Activated gamma-delta T cell treated with anti-CD3 and anti-CD28 coated beads, Interleukin-2, amount 50 U/mL, for 16 hours (primary cell): Measurements from ENCODE around the gene LCN10.
A peak's percentile ranks its signal among the peaks of the same experiment; 100 is the strongest.

Experiments
- DNase-seq: peaks from one replicate; pipeline ENCODE4 v3.0.0-alpha.2; 2020; ENCODE audit warnings: low read depth

LCN10 gene

DNA sequence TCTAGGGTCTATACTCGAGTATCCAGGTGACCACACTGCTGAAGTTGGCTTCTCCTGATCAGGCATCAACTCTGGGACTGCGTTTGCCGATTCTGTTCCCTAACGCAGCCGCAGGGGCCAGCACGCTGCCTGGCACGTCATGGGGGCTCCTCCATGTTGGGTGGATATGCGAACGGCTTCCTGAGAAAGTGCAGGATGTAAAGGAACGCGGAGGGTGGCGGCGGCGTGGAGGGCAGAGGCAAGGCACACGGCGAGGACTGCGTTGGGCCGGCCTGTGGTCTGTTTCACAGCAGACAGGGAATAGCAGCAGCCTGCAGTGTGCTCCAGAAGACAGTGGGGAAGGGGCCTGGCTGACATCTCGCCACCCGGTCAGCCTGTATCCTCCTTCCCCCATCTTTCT, 3.8 kb downstream of the LCN10 start:
- no peak for DNase-seq

DNA sequence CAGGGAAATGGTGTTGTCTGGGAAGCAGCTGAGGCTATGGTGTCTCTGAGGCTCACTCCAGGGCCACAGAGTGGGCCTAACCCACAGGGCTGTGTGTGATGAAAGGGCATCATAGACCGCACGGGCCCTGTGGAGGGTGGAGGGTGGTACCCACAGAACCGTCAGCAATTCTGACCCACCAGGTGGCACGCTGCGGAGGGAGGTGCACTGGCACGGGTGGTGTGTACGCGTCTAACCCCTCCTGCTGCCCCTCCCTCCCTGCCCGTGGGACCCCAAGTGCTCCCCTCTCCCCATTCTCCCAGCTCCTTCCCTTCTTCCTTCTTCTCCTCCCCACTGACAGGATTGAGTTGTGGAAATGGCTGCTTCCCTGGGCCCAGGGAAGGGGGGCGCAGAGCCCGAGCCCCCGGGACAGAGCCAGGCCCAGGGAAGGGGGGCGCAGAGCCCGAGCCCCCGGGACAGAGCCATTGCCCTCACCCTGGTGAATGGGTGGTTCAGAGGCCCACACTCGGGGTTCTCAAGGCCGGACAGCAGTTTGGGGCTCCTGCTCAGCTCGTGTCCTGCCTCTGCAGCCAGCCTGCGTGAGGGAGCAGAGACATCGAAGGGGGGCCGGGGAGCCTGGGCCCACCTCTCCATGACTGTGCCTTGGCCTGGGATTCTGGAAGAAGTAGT, 6.8 kb downstream of the LCN10 start:
- no peak for DNase-seq

DNA sequence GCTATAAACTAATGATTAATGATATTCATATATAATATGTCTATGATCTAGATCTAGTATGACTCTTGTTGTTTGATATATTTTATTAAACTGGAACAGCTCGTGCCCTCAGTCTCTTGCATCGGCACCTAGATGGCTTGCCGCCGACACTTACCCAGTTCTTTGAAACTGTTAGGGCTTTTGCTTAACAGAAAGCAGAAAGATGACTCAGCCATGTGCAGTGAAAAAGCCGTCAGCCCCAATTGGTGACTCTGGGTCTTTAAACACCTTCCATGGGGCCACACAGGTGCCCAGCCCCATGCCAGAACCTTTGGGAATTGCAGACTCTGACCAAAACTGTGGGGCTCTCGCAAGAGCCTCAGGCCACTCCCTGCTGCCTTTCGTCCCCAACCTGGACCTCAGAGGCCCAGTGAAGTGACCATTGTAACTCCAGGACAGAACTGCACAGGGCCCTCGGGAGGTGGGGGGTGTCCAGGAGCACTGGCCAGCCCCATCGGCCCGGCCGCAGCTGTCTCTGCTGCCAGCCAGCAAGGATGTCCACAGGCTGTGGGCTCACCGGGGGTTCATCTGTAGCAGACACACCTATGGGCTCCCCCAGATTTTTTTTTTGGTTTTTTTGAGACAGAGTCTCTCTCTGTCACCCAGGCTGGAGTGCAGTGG, 7.8 kb downstream of the LCN10 start:
- DNase-seq: no peak

DNA sequence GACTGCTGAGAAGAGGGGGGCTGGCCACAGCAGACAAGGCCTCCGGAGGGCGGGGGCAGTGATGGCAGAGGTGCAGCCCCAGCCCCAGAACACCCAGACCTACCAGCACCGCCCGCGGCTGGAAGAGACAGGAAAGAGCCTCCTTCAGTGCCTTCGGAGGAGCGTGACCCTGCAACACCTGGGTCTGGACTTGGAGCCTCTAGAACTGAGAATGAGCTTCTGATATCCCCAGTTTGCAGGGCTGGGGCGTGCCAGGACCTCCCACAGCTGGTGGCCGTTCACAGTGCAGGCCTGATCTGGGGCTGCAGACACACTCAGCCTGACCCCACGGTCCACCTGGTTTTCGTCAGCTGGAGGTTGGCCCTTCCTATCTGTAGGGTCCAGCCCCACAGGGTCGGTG, 9.1 kb downstream of the LCN10 start:
- DNase-seq: no peak

DNA sequence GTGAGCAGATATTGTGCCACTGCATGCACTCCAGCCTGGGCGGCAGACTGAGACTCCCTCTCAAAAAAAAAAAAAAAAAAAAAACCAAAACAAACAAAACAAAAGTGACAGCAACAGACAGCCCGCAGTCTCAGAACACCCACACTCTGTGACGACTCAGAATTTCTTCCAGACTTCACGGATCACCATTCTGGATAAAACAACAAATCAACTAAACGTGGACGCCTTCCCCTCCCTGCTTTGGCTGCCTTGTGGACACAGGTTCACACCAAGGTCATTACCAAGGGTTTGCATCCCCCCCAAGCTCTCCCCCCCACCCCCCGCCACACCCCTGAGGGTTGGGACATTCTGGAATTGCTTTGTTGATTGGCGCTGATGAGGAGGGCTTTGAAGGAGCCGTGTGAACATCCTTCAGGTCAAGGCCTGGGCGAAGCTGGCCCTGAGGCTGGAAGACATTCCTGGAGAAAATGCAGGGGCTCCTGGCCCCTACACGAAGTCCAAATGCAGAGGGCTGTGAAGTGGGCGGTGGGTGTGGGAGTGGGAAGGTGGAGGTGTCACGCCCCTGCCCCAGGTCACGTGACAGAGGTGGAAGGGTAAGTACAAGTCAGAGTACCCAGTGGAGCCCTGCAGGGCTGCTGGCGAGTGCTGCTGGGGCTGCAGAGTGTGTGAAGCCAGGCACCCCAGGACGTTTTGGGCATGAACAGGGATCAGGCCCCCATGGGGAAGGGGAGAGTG, 10.1 kb downstream of the LCN10 start:
- DNase-seq: no peak

DNA sequence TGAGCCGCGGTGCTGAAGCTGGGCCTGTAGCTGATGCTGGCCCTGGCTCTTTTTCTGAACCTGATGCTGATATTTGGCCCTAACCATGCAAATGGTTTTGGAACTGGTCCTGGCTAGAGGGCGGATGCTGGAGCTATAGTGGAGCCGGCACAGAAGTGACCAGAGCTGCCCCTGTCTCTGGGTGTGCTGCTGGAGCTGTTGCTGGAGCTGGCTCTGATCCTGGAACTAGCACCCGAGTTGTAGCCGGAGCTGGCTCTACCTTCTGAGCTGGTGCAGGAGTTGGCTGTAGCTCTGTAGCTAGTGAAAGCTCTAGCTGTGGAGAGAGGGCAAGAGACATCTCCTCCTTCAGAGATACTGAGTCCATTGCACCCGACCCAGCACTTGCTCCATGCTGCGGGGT, 12.8 kb downstream of the LCN10 start:
- no peak for DNase-seq

DNA sequence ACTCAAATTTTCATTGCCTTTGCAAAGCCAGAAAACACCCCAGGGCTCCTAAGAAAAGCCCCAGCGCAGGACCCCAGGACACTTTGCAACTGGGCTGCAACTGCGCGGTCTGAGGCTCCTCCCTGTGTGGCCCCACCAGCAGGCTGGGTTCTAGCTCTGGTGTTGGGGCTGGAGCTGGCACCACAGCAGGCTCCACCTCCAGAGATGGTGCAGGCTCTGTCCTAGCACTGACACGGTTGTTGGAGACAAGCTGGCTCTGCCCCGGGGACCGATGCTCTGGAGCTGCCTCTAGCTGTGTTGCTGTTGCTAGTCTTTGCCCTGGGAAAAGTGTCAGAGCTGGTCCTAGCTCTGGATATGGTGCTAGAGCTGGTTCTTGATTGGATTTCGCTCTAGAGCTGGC, 13.6 kb downstream of the LCN10 start:
- DNase-seq: no peak

DNA sequence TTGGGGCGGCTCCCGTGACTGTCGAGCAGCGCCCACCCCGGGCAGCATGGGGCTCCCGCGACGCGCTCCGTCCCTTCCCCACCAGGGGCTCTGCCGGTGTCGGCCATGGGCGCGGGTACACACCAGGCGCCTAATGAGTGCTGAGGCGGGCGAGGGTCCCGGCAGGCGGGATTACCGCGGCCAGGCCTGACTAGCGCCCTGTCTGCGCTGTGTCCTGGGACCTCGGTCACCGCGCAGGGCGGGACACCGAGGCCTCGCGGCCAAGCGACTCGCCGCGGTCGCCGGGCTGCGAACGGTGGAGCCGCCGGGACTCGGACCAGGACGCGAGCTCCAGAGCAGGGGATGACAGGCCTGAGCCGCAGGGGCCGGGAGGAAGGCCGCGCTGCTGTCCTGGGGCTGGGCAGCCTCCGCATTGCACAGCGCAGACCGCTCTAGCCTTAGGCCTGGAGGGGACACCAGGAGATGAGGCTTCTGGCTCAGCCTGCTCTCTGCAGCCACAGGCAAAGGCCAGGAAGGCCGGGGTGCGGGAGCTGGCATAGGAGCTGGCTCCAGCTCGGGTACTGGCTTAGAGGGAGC, 14.1 kb downstream of the LCN10 start:
- DNase-seq: no peak

DNA sequence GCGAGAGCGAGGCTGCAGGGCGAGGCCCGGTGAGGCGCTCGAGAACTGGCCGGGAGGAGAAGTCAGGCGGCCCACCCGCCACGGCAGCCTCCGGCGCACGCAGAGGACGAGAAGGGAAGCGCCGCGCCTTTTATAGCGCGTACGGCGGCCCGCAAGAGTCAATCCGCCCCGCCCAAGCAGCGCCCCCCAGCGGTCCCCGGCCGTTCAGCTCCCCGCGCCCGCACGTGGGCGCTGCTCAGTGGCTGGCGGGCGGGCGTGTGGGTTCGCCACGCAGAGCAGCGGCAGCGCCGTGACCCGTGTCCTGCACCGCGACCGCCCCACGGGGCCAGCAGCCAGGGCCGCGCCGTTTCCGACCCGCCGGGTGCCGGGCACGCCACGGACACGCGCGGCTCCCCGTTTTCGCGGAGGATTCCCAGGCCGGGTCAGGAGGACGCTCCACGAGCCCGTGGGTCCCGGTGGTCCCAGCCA, 14.6 kb downstream of the LCN10 start:
- peak; percentile 92 for DNase-seq

DNA sequence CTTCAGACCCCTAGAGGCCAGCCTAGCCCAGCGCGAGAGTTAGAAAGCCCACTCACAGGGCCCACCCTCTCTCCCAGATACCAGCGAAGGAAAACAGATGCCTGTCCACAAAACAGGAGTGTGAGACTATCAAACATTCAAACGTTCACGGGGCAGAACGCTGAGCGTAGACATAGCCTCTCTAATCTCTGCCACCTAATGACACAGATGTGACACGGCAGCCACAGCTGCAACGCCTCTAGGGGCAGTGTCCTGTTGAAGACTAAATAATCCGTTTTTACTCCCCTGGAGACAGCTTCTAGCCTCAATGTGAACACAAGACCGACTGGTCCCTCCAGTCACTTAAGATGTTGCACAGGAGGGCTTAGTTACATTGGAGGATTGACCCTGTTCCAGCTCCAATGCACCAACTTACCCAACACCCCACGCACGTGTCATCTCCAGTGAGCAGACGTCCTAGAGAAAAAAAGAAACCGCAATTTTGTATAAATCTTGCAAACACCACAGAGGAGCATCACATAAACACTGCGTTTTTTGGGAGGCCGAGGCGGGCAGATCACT, 16.0 kb downstream of the LCN10 start:
- DNase-seq: no peak

DNA sequence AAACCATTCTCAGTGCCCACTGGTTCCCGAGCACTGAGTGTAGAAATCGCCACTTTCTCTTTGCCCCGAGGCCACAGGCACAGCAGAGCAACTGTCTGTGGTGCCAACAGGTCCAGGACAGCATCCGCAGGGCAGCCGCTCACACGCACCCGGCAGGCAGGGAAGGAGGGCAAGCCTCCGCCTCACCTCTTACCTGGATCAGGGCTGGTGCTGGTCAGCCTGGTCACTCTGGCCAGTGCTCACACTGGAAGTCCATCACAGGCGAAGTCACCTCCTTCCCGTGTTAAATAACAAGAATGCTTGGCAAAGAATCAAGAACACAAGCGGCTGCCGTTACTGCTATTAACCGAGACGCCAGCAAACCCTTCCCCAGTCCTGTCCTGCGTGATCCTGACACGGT, 16.6 kb downstream of the LCN10 start:
- DNase-seq: no peak

DNA sequence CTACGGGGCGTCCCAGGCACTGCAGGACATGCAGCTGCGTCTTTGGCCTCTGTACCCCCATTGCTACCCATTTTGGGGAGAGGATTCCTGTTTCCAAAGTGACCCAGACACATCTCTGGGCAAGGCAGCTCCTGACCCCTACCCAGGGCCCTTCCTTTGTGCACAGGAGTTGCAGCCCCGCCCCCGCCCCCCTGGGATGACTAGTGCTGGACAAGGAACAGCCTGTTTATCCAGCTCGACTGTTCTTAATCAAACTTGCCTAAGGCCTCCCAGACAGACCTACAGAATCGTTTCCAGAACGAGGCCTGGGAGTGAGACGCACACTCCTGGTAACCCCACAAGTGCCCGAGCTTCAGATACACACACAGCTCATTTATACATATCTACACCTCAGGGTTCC, 17.1 kb downstream of the LCN10 start:
- no peak for DNase-seq

DNA sequence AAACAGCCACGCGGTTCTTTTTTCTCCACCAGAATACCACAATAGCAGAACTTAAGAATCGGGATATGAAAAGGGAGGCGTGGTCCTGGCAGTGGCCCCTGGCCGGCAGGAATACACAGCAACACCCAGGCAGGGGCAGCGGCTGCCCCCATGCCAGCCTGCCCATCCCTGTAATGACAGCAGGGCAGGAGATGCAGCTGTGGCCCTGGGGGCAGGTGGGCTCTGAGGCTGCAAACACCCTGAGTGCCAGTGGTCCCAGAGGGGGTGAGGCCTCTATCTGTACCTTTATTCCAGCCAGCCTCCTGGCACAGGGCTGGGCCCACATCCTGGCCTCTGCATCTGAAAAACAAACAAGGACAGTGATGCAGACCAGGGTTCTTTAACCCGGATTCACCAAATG, 18.0 kb downstream of the LCN10 start:
- DNase-seq: no peak

DNA sequence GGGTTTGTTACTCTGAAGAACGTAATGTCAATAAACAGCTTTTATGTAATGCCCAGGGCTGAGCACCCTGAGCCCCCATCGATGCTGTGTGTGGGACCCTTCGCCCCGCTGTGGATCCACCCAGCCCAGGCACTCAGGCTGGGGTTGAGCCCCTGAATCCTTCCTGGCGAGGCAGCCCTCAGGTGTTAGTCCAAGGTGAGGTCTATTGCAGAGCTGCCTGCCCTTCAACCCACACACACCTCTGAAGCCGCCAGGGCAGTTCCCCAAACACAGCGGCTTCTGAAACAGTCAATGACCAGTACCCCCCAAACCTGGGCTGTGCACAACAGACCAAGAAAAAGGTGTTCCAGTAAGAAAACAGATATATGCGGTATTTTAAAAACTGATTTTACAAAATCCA, 18.8 kb downstream of the LCN10 start:
- DNase-seq: no peak

DNA sequence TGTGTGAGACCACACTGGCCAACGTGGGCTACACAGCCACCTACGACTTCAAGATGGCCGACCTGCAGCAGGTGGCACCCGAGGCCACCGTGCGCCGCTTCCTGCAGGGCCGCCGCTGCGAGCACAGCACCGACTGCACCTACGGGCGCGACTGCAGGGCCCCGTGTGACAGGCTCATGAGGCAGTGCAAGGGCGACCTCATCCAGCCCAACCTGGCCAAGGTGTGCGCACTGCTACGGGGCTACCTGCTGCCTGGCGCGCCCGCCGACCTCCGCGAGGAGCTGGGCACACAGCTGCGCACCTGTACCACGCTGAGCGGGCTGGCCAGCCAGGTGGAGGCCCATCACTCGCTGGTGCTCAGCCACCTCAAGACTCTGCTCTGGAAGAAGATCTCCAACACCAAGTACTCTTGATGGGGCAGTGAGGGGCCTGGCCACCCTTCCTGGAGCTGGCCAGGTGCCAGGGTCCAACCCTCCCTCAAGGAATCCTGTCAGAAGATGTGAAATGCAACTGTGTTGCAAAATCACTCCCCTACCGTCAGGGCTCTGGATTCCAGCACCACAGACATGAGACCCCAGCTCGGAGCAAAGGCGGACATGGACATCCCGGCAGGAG, 19.3 kb downstream of the LCN10 start:
- no peak for DNase-seq

DNA sequence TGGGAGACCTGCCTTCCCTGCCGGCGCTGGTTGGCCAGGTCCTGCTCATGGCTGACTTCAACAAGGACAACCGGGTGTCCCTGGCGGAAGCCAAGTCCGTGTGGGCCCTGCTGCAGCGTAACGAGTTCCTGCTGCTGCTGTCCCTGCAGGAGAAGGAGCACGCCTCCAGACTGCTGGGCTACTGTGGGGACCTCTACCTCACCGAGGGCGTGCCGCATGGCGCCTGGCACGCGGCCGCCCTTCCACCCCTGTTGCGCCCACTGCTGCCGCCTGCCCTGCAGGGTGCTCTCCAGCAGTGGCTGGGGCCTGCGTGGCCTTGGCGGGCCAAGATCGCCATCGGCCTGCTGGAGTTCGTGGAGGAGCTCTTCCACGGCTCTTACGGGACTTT, 19.8 kb downstream of the LCN10 start:
- no peak for DNase-seq

DNA sequence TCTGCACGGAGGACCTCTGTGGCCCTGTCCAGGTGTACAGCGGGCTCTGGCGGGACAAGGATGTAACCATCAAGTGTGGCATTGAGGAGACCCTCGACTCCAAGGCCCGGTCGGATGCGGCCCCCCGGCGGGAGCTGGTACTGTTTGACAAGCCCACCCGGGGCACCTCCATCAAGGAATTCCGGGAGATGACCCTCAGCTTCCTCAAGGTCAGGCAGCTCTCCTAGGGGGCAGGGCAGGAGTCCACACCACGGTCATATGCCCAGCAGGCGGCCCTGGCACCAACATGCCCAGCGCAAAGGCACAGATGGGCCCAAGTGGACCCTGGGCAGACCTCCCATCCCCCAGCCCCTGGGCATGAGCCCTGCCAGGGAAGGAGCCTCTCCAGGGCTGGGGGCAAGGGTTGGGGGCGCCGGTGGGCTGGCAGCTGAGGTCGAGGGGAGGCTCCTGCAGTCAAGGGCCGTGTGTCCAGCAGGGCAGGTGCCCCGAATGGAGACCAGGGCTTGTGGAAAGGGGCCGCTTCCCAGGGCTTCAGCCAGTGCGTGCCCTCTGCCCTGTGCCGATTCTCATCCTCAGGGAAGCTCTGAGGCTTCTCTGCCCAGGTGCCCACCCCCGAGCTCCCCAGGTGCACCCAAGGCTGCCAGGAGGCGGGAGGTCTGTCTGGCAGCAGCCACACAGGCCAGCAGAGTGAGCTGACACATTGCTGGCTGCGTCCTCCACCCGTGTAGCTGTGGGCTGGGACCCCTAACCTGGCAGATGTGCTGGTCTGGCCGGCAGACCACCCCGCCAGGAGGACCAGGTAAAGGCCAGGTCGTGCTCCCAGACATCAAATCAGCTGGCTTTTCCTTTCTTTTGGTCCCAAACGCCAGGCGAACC, 20.4 kb downstream of the LCN10 start:
- no peak for DNase-seq

DNA sequence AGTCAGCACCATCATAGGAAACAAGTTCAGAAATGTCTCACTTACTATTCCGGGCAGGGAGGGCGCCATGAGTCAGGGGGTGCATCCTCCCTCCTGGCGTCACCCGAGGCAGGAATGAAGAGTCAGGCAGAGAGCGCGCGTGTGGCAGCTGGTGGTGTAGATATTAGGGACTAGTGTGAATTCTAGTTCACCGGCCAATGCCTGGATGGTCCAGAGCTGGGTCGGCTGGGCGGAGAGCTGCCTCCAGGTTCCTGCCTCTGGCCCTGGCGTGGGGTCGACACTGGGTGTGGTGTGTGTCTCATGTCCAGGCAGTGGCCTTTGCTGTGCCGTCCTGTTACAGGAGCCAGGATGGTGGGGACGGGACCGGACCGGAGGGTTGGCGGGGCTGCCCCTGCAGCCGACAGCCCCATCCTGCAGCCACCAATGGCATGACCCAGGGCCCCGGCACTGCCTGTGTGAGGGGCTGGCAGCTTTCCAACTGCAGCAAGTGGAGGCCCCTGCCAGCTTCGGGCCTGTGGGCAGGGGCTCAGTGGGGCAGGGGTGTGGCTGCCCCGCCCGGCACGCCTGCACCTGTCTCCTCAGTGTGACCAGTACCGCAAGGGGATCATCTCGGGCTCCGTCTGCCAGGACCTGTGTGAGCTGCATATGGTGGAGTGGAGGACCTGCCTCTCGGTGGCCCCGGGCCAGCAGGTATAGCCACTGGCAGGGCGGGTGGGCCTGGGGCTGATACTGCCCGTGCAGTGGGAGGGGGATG, 21.2 kb downstream of the LCN10 start:
- no peak for DNase-seq

DNA sequence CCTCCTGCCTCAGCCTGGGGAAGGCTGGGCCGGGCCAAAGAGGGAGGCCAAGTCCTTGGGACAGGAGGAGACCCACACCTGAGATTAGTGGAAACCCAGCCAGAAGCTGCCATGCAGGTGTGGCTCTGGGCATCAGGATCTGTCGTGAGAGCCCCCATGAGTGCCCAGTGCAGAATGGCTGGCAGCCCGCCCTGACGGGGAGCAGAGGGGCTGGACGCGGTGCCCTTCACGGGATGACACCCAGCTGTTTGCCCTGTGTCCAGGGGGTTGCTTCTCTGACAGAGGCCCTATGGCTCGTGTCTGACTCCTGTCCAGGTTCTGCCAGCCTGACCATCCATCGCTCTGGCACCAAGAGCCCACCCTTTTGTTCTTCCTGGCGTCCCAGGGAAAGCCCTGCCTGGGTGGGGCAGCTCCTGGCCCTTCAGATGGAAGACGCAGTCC, 21.8 kb downstream of the LCN10 start:
- no peak for DNase-seq

DNA sequence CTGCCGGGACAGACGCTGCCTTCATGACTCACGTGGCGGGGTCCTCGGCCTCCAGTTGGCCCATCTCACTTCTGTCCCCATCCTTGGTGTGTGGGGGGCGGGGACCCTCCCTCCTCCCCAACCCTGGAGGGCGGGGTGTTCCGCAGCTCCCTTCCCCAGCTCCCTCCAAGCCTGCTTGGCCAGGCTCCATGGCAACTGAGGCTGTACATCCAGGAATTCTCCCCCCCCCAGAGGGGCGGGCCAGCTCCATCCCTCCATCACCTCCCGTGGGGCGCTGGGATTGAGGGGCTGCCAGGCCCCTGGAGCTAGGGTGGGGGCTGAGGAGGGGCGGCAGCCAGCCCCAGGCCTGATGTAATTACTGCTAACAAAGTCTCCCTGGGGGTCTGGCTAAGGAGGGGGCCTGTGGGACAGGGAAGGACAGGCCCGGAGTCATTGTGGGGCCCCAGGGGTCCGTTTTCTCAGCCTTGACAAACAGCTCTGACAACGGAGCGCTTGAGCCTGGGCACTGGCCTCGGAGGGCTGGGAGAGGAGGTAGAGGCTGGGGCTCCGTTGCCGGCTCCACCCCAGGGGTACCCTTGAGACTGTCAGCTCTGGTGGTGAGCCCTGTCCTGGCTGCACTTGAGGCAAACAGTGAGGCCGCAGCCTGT, 22.4 kb downstream of the LCN10 start:
- no peak for DNase-seq
